Esophagus muscularis mucosa (tissue), 4 donors: ENCODE measurements around the gene SPI1. TPM values are rescaled to one million over a fixed set of nuclear protein-coding genes. Genes with fewer than 3 reads are reported as not detected.
"Not testable (repeated sequence)": the region's sequence is repeated elsewhere in the genome, so short reads cannot be mapped to it uniquely, and the experiment has no call there.

Experiments used
- DNase-seq: peaks from one replicate; pipeline ENCODE4 v3.0.0-alpha.2; 2017; ENCODE audit errors: extremely low spot score
- H3K27ac ChIP-seq, 4 donors: fragments of 200-600 bp; sonication (generic); replicated peaks in 1 of 4; 1 replicate in 3 of 4; 2 replicates in 1 of 4; pipeline ENCODE4 v1.5.1; 2016 to 2019; ENCODE audit warnings: mild to moderate bottlenecking in 1 of 4
- H3K27me3 ChIP-seq, 4 donors: fragments of 200-600 bp; sonication (generic); one replicate each; pipeline versions ENCODE4 v1.5.1 to v1.6.0; 2016 to 2019
- H3K36me3 ChIP-seq, 4 donors: fragments of 200-600 bp; sonication (generic); one replicate each; pipeline ENCODE4 v1.5.1; 2016 to 2019
- H3K4me1 ChIP-seq, 4 donors: fragments of 200-600 bp; sonication (generic); one replicate each; pipeline ENCODE4 v1.5.1; 2016 to 2019
- H3K4me3 ChIP-seq, 4 donors: fragments of 200-600 bp; sonication (generic); 1 replicate in 2 of 4; 2 replicates in 2 of 4; pipeline ENCODE4 v1.5.1; 2016 to 2019; ENCODE audit warnings: mild to moderate bottlenecking in 4 of 4, moderate library complexity in 1 of 4
- H3K9me3 ChIP-seq, 4 donors: fragments of 200-600 bp; sonication (generic); 1 replicate in 3 of 4; 2 replicates in 1 of 4; pipeline ENCODE4 v1.5.1; 2016 to 2019
- CTCF ChIP-seq, 3 experiments: fragments of 200-600 bp in 2 of 3; fragments of 450-650 bp in 1 of 3; sonication (generic) in 2 of 3; IDR thresholded peaks; one replicate each; pipeline ENCODE4 v1.5.1; 2017 to 2019; ENCODE audit warnings: antibody characterized with exemption in 3 of 3, mild to moderate bottlenecking in 2 of 3, moderate library complexity in 1 of 3
- EP300 ChIP-seq: sonication (generic); formaldehyde crosslinking; IDR thresholded peaks from one replicate; pipeline ENCODE4 v1.6.1; 2017; ENCODE audit warnings: antibody characterized with exemption
- POLR2A ChIP-seq: fragments of 450-650 bp; IDR thresholded peaks from one replicate; pipeline ENCODE4 v1.6.1; 2017; ENCODE audit warnings: antibody characterized with exemption, moderate library complexity, mild to moderate bottlenecking, low read depth
- POLR2AphosphoS5 ChIP-seq, 2 donors: sonication (generic); formaldehyde crosslinking; IDR thresholded peaks; one replicate each; pipeline ENCODE4 v1.6.1; 2017; ENCODE audit warnings: antibody characterized with exemption in 2 of 2
- WGBS: methylation state at CpG from one replicate; pipeline ENCODE4 v1.1.5; 2018; 5-methylcytosine and 5-hydroxymethylcytosine counted together
- intact Hi-C: fragments of 100-400 bp; cut with DNase I; formaldehyde crosslinking; loops from one replicate; pipeline ENCODE4 v1.15.1; 2023
- total RNA-seq, 4 donors: library from RNA; depleted of rRNA; stranded (reverse); fragments of >200 nt; gene quantifications; one replicate each; pipeline versions ENCODE4 v1.1.0 to v1.2.1, GENCODE V29; 2016

The SPI1 gene
- total RNA-seq, 4 donors from 2014 or later = 17.6 to 34.6 (median 20.5) TPM

- Histone ChIP-seq H3K27me3 (no peaks in the 10 kb centered on the region), H3K4me1 (no peaks in the 10 kb centered on the region), H3K4me3 (no peak overlapping the region), H3K9me3 (no peaks in the 10 kb centered on the region), H3K27ac (no peak overlapping the region), H3K36me3 (peaks cover 50 to 73% (median 57%) of the 10 kb centered on the region in 4 donors)
- intact Hi-C loops = no loop called here
- WGBS = 94% methylated on average over 2 of the region's 2 CpGs
- DNase-seq = no peak
- no peak for TF ChIP-seq EP300
- no peak for TF ChIP-seq CTCF (IDR thresholded peaks at IDR 0.05)
- no peak for TF ChIP-seq POLR2A
These were observed 60.2 kb downstream of the SPI1 start for GRCh38 chr11:47318166-47318565.

GRCh38 chr11:47317064-47317828 is 61.1 kb downstream of the SPI1 start:
- peaks cover 59 to 83% (median 66%) of the 10 kb centered on the region in 4 donors for H3K36me3 ChIP-seq
- H3K4me1 ChIP-seq = no peaks in the 10 kb centered on the region
- H3K27me3 ChIP-seq = no peaks in the 10 kb centered on the region
- TF ChIP-seq POLR2A (no peak), POLR2AphosphoS5 (IDR thresholded peaks at IDR 0.05) (no peak), EP300 (no peak), CTCF (IDR thresholded peaks at IDR 0.05) (no peak)
- H3K27ac ChIP-seq = no peak overlapping the region
- intact Hi-C loops = no loop called here
- no peak for DNase-seq
- no peak overlapping the region for H3K4me3 ChIP-seq
- WGBS = 83% methylated on average over 5 of the region's 5 CpGs
- H3K9me3 ChIP-seq = no peaks in the 10 kb centered on the region

GRCh38 chr11:47316501-47316900 is 61.8 kb downstream of the SPI1 start:
- DNase-seq, H3K27ac ChIP-seq, intact Hi-C loops, H3K27me3 ChIP-seq, H3K4me1 ChIP-seq, H3K9me3 ChIP-seq, H3K4me3 ChIP-seq: not testable (repeated sequence)
- H3K36me3 ChIP-seq = peaks cover 61 to 90% (median 73%) of the 10 kb centered on the region in 4 donors
- WGBS = 84% methylated on average over 8 of the region's 8 CpGs

- Histone ChIP-seq H3K4me3 (no peak overlapping the region), H3K27me3 (no peaks in the 10 kb centered on the region), H3K4me1 (no peaks in the 10 kb centered on the region), H3K9me3 (no peaks in the 10 kb centered on the region), H3K27ac (no peak overlapping the region), H3K36me3 (peaks cover 76 to 98% (median 87%) of the 10 kb centered on the region in 4 donors)
- TF ChIP-seq POLR2AphosphoS5 (IDR thresholded peaks at IDR 0.05) (no peak), EP300 (no peak), POLR2A (no peak), CTCF (IDR thresholded peaks at IDR 0.05) (no peak)
- intact Hi-C loops = no loop called here
- no peak for DNase-seq
- 90% methylated on average over 5 of the region's 5 CpGs for WGBS
These were observed 63.4 kb downstream of the SPI1 start for GRCh38 chr11:47314992-47315391.

DNA sequence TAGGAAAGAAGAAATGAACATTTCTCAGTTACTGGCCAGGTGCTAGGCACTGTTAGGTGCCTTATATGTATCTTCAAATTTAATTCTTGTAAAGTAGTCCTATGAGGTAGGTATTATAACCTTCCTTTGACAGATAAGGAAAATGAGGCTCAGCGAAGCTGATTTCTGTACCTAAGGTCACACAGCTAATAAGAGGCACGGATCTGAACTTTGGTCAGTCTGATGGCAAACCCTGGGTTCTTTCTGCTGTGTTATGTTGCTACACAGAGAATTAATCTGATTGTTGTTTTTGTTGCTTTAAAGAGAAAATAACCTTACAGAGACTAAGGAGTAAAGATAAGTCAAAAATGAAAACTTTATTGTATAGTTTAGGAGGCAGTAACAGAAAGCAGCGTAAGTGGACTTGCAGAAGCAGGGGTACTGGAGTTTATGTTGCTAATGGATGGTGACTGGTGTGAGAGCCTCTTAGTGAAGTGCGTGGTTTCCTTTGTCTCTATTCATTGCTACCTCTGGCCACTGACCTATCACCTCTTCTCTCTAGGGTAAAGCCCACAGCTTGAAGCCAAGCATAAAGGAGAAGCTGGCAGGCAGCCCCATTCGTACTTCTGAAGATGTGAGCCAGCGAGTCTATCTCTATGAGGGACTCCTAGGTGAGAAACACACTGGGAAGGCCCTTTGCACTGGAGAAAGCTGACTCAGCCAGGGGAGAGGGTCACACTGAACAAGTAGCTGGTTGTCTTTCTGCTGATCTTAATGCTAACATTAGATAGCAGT is 70.1 kb downstream of the SPI1 start:
- intact Hi-C loops = no loop called here
- WGBS = 97% methylated on average over 6 of the region's 6 CpGs
- peaks cover 86 to 100% (median 98%) of the 10 kb centered on the region in 4 donors for H3K36me3 ChIP-seq
- H3K4me3 ChIP-seq = no peak overlapping the region
- H3K27ac ChIP-seq = no peak overlapping the region
- no peak for DNase-seq
- peaks cover 0 to 15% (median 1%) of the 10 kb centered on the region in 4 donors for H3K4me1 ChIP-seq
- no peaks in the 10 kb centered on the region for H3K27me3 ChIP-seq
- peaks cover 0 to 5% (median 0%) of the 10 kb centered on the region in 4 donors for H3K9me3 ChIP-seq
- TF ChIP-seq EP300 (no peak), CTCF (IDR thresholded peaks at IDR 0.05) (no peak), POLR2A (no peak), POLR2AphosphoS5 (IDR thresholded peaks at IDR 0.05) (no peak)
